Prostate gland (tissue), 2 donors: ENCODE data around the gene TUNAR. TPM values are rescaled to one million over a fixed set of nuclear protein-coding genes. Genes with fewer than 3 reads are reported as not detected.

ENCODE experiments used
- DNase-seq: peaks from one replicate; pipeline ENCODE4 v3.0.0-alpha.2; 2019; ENCODE audit warnings: low spot score
- H3K27ac ChIP-seq, 2 donors: fragments of 200-600 bp; sonication (generic); 2 replicates each; pipeline ENCODE4 v1.5.1; 2017 to 2019
- H3K27me3 ChIP-seq: fragments of 200-600 bp; sonication (generic); replicated peaks from 2 replicates; pipeline ENCODE4 v1.5.1; 2019; ENCODE audit not compliant: insufficient read depth
- H3K36me3 ChIP-seq, 2 donors: fragments of 200-600 bp; sonication (generic); 1 replicate in 1 of 2; 2 replicates in 1 of 2; pipeline versions ENCODE4 v1.5.1 to v1.8.1; 2017 to 2019
- H3K4me1 ChIP-seq: fragments of 200-600 bp; sonication (generic); replicated peaks from 2 replicates; pipeline ENCODE4 v1.5.1; 2019
- H3K4me3 ChIP-seq, 2 donors: fragments of 200-600 bp; sonication (generic); 2 replicates each; pipeline ENCODE4 v1.5.1; 2017 to 2019
- H3K9me3 ChIP-seq: fragments of 200-600 bp; sonication (generic); 2 replicates; pipeline ENCODE4 v1.5.1; 2017
- POLR2A ChIP-seq: fragments of 450-650 bp; IDR thresholded peaks from one replicate; pipeline ENCODE4 v1.6.1; 2016; ENCODE audit warnings: antibody characterized with exemption, mild to moderate bottlenecking
- POLR2AphosphoS5 ChIP-seq: sonication (generic); formaldehyde crosslinking; IDR thresholded peaks from one replicate; pipeline ENCODE4 v1.6.1; 2017; ENCODE audit warnings: antibody characterized with exemption
- WGBS: methylation state at CpG from one replicate; pipeline ENCODE4 v1.1.5; 2018; 5-methylcytosine and 5-hydroxymethylcytosine counted together
- intact Hi-C: fragments of 100-400 bp; cut with DNase I; formaldehyde crosslinking; loops from one replicate; pipeline ENCODE4 v1.14.2; 2022
- total RNA-seq, 2 donors: library from RNA; depleted of rRNA; stranded (reverse); fragments of >200 nt; gene quantifications; one replicate each; pipeline ENCODE4 v1.1.0, GENCODE V29; 2016
- TF ChIP-seq, protein P1 (sequence below), 4 experiments: fragments of 200-600 bp in 2 of 4; fragments of 450-650 bp in 2 of 4; sonication (generic) in 2 of 4; IDR thresholded peaks; 1 replicate in 3 of 4; 2 replicates in 1 of 4; pipeline ENCODE4 v1.5.1; 2016 to 2019; ENCODE audit warnings: antibody characterized with exemption in 4 of 4, mild to moderate bottlenecking in 2 of 4, moderate library complexity in 2 of 4

The TUNAR gene
- total RNA-seq, 2 donors from 2014 or later = 1.9 TPM; not detected in 1

DNA sequence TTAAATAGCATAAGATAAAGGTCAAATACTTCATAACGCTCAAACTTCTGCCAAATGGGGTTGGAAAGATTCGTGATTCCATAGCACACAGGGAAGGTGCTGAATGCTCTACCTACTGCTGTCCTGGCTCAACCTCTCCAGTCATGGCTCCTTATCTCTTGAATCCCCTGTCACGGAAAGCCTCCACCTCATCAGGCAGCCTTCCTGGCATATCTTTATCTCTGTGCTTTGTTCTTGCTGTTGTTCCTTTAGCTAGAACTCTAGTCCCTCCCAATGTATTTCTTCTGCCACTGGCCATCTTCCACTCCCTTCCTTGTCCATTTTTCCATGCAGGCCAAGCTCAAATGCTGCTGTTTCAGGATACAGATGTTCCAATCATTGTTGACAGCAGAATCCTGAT lies 26.9 kb upstream of the TUNAR start:
- 72% methylated on average over 3 of the region's 3 CpGs for WGBS

DNA sequence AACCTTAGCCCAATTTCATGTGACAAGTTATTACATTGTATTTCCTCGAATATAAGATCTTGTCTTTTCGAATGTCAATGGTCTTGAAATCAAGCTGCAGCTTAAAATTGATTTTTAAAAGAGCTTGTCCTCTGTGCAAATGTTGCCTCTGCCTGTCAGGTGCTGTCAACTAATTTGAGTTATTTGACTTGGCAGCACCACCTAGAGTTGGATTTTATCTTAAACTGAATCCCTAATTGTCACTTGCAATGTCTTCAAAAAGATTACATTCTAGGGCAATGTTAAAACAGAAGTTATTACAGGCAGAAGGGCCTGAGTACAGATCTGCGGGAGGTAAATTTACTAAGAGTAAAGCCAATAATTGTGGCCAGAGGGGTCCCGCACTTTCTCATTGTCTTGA lies 26.2 kb upstream of the TUNAR start:
- TF ChIP-seq POLR2A (no peak), POLR2AphosphoS5 (no peak)
- TF ChIP-seq, protein P1, sequence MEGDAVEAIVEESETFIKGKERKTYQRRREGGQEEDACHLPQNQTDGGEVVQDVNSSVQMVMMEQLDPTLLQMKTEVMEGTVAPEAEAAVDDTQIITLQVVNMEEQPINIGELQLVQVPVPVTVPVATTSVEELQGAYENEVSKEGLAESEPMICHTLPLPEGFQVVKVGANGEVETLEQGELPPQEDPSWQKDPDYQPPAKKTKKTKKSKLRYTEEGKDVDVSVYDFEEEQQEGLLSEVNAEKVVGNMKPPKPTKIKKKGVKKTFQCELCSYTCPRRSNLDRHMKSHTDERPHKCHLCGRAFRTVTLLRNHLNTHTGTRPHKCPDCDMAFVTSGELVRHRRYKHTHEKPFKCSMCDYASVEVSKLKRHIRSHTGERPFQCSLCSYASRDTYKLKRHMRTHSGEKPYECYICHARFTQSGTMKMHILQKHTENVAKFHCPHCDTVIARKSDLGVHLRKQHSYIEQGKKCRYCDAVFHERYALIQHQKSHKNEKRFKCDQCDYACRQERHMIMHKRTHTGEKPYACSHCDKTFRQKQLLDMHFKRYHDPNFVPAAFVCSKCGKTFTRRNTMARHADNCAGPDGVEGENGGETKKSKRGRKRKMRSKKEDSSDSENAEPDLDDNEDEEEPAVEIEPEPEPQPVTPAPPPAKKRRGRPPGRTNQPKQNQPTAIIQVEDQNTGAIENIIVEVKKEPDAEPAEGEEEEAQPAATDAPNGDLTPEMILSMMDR (IDR thresholded peaks at IDR 0.05) = no peak
- 61% methylated on average over 4 of the region's 4 CpGs for WGBS
- Histone ChIP-seq H3K4me1 (no peaks in the 10 kb centered on the region), H3K4me3 (no peak overlapping the region), H3K27ac (no peak overlapping the region), H3K9me3 (no peaks in the 10 kb centered on the region), H3K36me3 (no peaks in the 10 kb centered on the region), H3K27me3 (no peaks in the 10 kb centered on the region)
- intact Hi-C loops = no loop called here
- no peak for DNase-seq

More for the DNA sequence above, 26.9 kb upstream of the TUNAR start:
- H3K27me3 ChIP-seq = no peaks in the 10 kb centered on the region
- H3K4me3 ChIP-seq = no peak overlapping the region
- H3K27ac ChIP-seq = no peak overlapping the region
- no peaks in the 10 kb centered on the region for H3K36me3 ChIP-seq
- DNase-seq = no peak
- no peaks in the 10 kb centered on the region for H3K9me3 ChIP-seq
- H3K4me1 ChIP-seq = no peaks in the 10 kb centered on the region
- TF ChIP-seq, protein P1 (IDR thresholded peaks at IDR 0.05) = no peak
- intact Hi-C loops = no loop called here

DNA sequence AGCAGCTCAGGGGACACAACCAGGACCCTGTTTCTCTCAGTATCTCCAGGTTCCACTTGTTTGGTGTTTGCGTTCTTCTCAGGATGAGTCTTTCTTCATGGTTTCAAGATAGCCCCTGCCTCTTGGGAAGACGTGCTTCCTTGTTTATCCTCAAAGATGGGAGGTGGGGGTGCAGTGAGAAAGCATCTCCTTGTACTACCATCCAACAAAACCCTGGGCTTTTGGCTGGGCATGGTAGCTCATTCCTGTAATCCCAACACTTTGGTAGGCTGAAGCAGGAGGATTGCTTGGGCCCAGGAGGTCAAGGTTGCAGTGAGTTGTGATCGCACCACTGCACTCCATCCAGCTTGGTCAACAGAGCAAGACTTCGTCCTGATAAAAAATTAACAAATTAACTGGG lies 21.0 kb upstream of the TUNAR start:
- intact Hi-C loops = no loop called here
- Histone ChIP-seq H3K4me1 (no peaks in the 10 kb centered on the region), H3K4me3 (no peak overlapping the region), H3K27ac (no peak overlapping the region), H3K9me3 (no peaks in the 10 kb centered on the region), H3K27me3 (no peaks in the 10 kb centered on the region), H3K36me3 (no peaks in the 10 kb centered on the region)
- DNase-seq = no peak
- TF ChIP-seq, protein P1 (IDR thresholded peaks at IDR 0.05) = no peak
- TF ChIP-seq POLR2AphosphoS5 (no peak), POLR2A (no peak)
- 80% methylated on average over 4 of the region's 4 CpGs for WGBS

DNA sequence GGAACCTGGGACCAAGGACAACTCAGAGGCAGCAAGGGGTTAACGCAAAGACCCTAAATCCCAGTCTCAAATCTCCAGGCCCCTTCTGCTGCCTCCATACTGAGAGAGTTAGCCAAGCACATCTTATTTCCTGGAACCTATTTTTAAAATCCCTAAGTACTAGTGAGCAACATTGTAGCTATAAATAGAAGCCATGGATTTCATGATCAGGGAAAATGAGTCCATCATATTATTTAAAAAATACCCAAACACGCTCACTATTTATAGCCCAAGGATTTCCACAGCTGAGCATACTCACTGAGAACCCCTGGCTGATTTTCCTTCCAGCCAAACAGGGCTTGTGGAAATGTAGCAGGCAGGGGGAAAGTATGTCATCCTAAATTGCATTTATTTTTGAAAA lies 19.4 kb upstream of the TUNAR start:
- TF ChIP-seq POLR2AphosphoS5 (no peak), POLR2A (no peak)
- TF ChIP-seq, protein P1 (IDR thresholded peaks at IDR 0.05) = no peak
- Histone ChIP-seq H3K4me3 (no peak overlapping the region), H3K36me3 (no peaks in the 10 kb centered on the region), H3K27me3 (no peaks in the 10 kb centered on the region), H3K27ac (no peak overlapping the region), H3K4me1 (no peaks in the 10 kb centered on the region), H3K9me3 (no peaks in the 10 kb centered on the region)
- 89% methylated on average over 2 of the region's 2 CpGs for WGBS
- DNase-seq = no peak
- intact Hi-C loops = no loop called here

DNA sequence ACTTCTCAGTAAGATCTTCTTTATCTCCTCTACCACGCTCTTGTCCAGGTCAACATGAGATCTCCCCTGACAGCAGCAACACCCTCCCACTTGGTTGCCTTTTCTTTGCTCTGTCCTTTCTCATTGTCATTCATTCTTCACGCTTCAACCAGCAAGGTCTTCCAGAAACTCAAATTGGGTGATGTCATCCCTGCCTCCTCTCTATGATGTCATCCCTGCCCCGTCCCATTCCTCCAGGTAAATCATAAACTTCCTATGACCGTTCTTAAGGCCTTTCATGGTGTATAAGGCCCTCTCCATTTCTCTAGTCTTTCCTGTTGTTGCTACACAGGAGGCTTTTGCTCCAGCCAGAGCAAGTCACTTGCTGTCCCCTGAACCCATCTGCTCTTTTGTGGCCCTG lies 17.7 kb upstream of the TUNAR start:
- Histone ChIP-seq H3K27me3 (no peaks in the 10 kb centered on the region), H3K36me3 (no peaks in the 10 kb centered on the region), H3K4me1 (no peaks in the 10 kb centered on the region), H3K27ac (no peak overlapping the region), H3K9me3 (no peaks in the 10 kb centered on the region), H3K4me3 (no peak overlapping the region)
- no peak for DNase-seq
- WGBS = 83% methylated on average over 4 of the region's 4 CpGs
- intact Hi-C loops = no loop called here
- TF ChIP-seq, protein P1 (IDR thresholded peaks at IDR 0.05) = no peak
- TF ChIP-seq POLR2AphosphoS5 (no peak), POLR2A (no peak)
